Activated B cell treated with CpG ODN at 0.5 μM for 24 hours (primary cell): Measurements from ENCODE around the gene IGF2BP2. TPM values are rescaled to one million over a fixed set of nuclear protein-coding genes. Genes with fewer than 3 reads are reported as not detected.

Source experiments
- ATAC-seq: fragments of 200-7000 bp; cut with Tn5 transposase; one replicate; pipeline ENCODE4 v1.10.0; 2021; ENCODE audit warnings: low read depth, mild to moderate bottlenecking, moderate library complexity
- CTCF ChIA-PET: fragments of 350-600 bp; sonication (Branson Sonifier 250); formaldehyde crosslinking; loops from one replicate; lab custom pipeline; 2021; ENCODE audit warnings: antibody characterized with exemption; lab: Charles Lee
- POLR2A ChIA-PET: fragments of 350-600 bp; sonication (Branson Sonifier 250); formaldehyde crosslinking; loops from one replicate; lab custom pipeline; 2021; ENCODE audit warnings: antibody characterized with exemption; lab: Charles Lee
- DNase-seq: peaks from one replicate; pipeline ENCODE4 v3.0.0; 2022
- H3K27ac Mint-ChIP-seq: one replicate; pipeline ENCODE4 v1.8.0; 2020; ENCODE audit warnings: mixed read lengths
- H3K27me3 Mint-ChIP-seq: one replicate; pipeline ENCODE4 v1.8.0; 2021; ENCODE audit warnings: mixed read lengths
- H3K36me3 Mint-ChIP-seq: one replicate; pipeline ENCODE4 v1.8.0; 2021; ENCODE audit warnings: low read depth, mixed read lengths
- H3K4me1 Mint-ChIP-seq: one replicate; pipeline ENCODE4 v1.8.0; 2021; ENCODE audit warnings: mixed read lengths
- H3K4me3 Mint-ChIP-seq: one replicate; pipeline ENCODE4 v1.8.0; 2020; ENCODE audit warnings: mild to moderate bottlenecking, mixed read lengths
- H3K9me3 Mint-ChIP-seq: one replicate; pipeline ENCODE4 v1.8.0; 2020; ENCODE audit warnings: mixed read lengths
- intact Hi-C: fragments of 100-400 bp; cut with micrococcal nuclease; formaldehyde crosslinking; loops from one replicate; pipeline ENCODE4 v1.15.1; 2024
- total RNA-seq: library from RNA; stranded (reverse); gene quantifications from 2 replicates; pipeline ENCODE4 v1.2.3, GENCODE V29; 2022
- TF ChIP-seq, protein P1 (sequence below): fragments of 200-600 bp; IDR thresholded peaks from one replicate; pipeline ENCODE4 v1.8.0; 2022; ENCODE audit warnings: antibody characterized with exemption, mild to moderate bottlenecking

IGF2BP2 gene
- total RNA-seq, 1 donor from 2014 or later: 0.69 TPM

DNA sequence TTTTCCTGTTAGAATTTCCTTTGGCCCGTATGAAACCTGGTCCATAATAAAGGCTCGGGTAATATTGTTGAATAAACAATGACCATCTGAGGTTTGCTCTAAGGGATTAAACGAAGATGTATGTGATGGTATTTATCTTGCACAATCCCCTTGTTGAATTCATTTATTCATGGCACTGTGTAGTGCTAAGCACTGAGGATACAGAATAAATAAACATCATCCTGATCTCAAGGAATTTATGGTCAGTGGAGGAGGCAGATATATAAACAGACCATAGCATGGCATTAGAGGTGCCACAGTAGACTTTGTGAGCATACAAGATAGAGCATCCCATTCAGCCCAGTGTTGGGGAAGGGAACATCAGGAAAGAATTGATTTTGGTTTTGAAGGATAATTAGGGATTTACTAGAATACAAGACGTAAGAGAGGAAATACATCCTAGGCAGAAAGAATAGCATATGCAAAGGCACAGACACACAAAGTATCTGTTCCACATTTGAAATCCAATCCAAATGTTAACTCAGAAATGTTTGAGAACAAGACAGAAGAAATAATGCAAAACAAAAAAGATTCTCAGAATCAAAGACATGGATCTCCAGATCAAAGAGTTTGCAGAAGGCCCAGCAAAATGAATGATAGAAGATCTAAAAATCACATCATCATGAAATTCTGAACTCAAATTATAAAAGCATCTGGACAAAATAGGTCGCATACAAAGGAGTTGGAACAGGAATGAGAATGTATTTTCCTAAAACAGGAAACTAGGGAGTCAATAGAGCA lies 5.4 kb upstream of the IGF2BP2 start:
- ATAC-seq (no peak), DNase-seq (no peak)
- Mint-ChIP-seq H3K4me1 (peaks cover 7% of the 10 kb centered on the region), H3K27me3 (peaks cover 36% of the 10 kb centered on the region), H3K9me3 (no peaks in the 10 kb centered on the region), H3K4me3 (no peak overlapping the region), H3K36me3 (no peaks in the 10 kb centered on the region), H3K27ac (no peak overlapping the region)
- intact Hi-C loops: no loop called here
- TF ChIP-seq, protein P1, sequence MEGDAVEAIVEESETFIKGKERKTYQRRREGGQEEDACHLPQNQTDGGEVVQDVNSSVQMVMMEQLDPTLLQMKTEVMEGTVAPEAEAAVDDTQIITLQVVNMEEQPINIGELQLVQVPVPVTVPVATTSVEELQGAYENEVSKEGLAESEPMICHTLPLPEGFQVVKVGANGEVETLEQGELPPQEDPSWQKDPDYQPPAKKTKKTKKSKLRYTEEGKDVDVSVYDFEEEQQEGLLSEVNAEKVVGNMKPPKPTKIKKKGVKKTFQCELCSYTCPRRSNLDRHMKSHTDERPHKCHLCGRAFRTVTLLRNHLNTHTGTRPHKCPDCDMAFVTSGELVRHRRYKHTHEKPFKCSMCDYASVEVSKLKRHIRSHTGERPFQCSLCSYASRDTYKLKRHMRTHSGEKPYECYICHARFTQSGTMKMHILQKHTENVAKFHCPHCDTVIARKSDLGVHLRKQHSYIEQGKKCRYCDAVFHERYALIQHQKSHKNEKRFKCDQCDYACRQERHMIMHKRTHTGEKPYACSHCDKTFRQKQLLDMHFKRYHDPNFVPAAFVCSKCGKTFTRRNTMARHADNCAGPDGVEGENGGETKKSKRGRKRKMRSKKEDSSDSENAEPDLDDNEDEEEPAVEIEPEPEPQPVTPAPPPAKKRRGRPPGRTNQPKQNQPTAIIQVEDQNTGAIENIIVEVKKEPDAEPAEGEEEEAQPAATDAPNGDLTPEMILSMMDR: no peak
- POLR2A ChIA-PET: no interaction called here
- CTCF ChIA-PET: no interaction called here

DNA sequence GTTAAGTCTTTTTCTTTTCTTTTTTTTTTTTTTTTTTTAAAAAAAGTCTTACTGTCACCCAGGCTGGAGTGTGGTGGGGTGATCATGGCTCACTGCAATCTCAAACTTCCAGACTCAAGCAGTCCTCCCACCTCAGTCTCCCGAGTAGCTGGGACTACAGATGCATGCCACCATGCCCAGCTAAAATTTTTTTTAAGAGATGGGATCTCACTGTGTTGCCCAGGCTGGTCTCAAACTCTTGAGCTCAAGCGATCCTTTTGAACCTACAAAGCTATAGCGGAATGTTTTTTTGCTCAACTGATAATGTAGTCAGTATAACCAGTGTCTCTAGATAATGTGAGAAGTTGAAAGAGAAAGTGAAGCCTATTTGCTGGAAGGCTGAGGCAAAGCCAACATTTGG lies 3.9 kb upstream of the IGF2BP2 start:
- intact Hi-C loops: no loop called here
- H3K9me3 Mint-ChIP-seq: no peaks in the 10 kb centered on the region
- peaks cover 9% of the 10 kb centered on the region for H3K4me1 Mint-ChIP-seq
- H3K27me3 Mint-ChIP-seq: peaks cover 40% of the 10 kb centered on the region
- TF ChIP-seq, protein P1: no peak
- ATAC-seq (no peak), DNase-seq (no peak)
- POLR2A ChIA-PET: no interaction called here
- no peak overlapping the region for H3K27ac Mint-ChIP-seq
- no peaks in the 10 kb centered on the region for H3K36me3 Mint-ChIP-seq
- no peak overlapping the region for H3K4me3 Mint-ChIP-seq
- CTCF ChIA-PET: no interaction called here

DNA sequence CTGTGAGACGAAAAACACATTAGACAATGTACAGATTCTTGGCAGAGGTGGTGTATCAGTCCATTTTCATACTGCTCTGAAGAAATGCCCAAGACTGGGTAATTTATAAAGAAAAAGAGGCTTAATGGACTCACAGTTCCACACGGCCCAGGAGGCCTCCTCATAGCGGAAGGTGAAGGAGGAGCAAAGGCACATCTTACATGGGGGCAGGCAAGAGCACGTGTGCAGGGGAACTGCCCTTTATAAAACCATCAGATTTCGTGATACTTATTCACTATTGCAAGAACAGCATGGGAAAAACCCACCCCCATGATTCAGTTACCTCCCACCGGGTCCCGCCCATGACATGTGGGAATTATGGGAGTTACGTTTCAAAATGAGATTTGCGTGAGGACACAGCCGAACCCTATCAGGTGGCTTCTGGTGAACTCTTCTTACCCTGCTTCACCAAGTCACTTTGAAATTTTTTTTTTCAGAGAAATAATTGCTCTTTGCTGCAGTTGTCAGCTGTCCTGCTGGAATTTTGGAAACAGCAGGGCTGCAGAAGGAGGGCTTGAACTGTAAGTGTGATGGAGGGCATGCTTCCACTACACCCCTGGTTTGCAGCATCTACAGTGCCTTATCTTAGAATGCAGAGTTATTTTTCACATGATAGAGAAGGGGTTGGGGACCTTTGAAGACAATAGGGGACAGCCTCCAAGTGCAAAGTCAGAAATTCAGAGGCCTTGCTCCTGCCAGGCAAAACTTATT lies 2.9 kb upstream of the IGF2BP2 start:
- TF ChIP-seq, protein P1: no peak
- DNase-seq (no peak), ATAC-seq (no peak)
- Mint-ChIP-seq H3K9me3 (no peaks in the 10 kb centered on the region), H3K4me1 (peaks cover 14% of the 10 kb centered on the region), H3K27me3 (peaks cover 45% of the 10 kb centered on the region), H3K27ac (no peak overlapping the region), H3K4me3 (no peak overlapping the region), H3K36me3 (no peaks in the 10 kb centered on the region)
- ChIA-PET POLR2A (no interaction called here), CTCF (no interaction called here)
- intact Hi-C loops: no loop called here

DNA sequence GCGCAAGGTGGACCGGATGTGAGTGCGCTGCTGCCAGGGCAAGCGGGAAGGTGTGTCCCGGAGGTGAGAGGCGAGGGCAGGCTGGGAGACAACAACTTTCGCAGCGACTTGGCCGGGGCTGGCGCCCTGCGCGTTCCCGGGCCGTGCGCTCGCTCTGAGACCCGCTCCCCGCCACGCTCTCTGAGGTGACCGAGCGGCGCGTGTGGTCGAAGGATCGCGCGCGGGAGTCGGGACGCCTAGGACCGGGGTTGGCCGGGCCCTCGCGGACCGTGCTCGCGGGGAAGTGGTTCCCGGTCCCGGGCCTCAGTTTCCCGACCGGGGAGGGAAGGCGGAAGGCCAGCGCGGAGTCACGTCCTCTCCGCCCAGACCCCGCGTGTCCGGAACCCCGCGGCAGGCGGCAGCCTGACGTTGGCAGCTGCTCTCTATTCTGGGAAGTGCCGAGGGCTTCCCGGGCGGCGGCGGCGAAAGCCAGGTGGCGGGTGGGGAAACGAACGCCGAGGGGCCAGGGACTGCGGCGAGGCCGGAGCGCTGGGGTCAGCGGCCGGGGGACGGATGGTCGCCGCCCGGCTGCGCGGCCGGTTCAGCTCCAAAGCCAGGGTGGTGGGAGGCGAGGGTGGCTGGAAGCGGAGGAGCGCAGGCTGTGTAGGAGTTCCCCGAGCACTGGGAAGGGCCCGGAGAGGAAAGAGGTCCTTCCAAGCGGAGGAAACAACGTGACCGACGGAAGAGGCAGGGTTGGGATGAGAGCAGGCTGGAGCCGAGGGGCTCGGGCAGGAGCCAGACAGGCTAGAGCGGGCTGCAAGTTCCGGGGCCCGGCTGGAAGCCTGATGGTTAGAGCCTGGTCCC lies 1.0 kb upstream of the IGF2BP2 start:
- POLR2A ChIA-PET: interaction anchor here (0.6 kb wide), 1 partner anchor 231 kb away, joined by 5 read pairs; no protein-coding TSS in a partner anchor
- Mint-ChIP-seq H3K4me1 (peaks cover 16% of the 10 kb centered on the region), H3K4me3 (peak overlapping the region; percentile 86), H3K36me3 (no peaks in the 10 kb centered on the region), H3K27ac (no peak overlapping the region), H3K27me3 (peaks cover 53% of the 10 kb centered on the region), H3K9me3 (no peaks in the 10 kb centered on the region)
- peak; percentile 36 for ATAC-seq
- CTCF ChIA-PET: interaction anchor here (0.6 kb wide), 1 partner anchor 1874 kb away, joined by 3 read pairs; no protein-coding TSS in a partner anchor
- TF ChIP-seq, protein P1: no peak
- DNase-seq: peak; percentile 33
- intact Hi-C loops: no loop called here
